NT2/D1 (cell line): ENCODE data around the gene TERT.
"Not testable (repeated sequence)": the region's sequence is repeated elsewhere in the genome, so short reads cannot be mapped to it uniquely, and the experiment has no call there.

Experiments used
- DNase-seq: peaks from one replicate; pipeline ENCODE4 v3.0.0-alpha.2; 2011; ENCODE audit warnings: low read depth, low spot score
- H3K27me3 ChIP-seq: 2 replicates; pipeline ENCODE4 v1.6.0; 2011; ENCODE audit warnings: mild to moderate bottlenecking; ENCODE audit not compliant: insufficient read length, insufficient read depth
- H3K36me3 ChIP-seq: 2 replicates; pipeline ENCODE4 v1.6.1; 2011; ENCODE audit warnings: mild to moderate bottlenecking, low read length, mixed read lengths; ENCODE audit not compliant: insufficient read depth, insufficient read length
- H3K4me1 ChIP-seq: 2 replicates; pipeline ENCODE4 v1.5.1; 2011; ENCODE audit not compliant: insufficient read depth, insufficient read length
- H3K4me3 ChIP-seq: 2 replicates; pipeline ENCODE4 v1.5.1; 2011; ENCODE audit warnings: low read depth; ENCODE audit not compliant: insufficient read length
- H3K9ac ChIP-seq: 2 replicates; pipeline ENCODE4 v1.6.0; 2011; ENCODE audit warnings: low read depth; ENCODE audit not compliant: insufficient read length
- H3K9me3 ChIP-seq: 2 replicates; pipeline ENCODE4 v1.5.1; 2011; ENCODE audit warnings: mild to moderate bottlenecking, low read length; ENCODE audit not compliant: insufficient read depth
- SUZ12 ChIP-seq: IDR thresholded peaks from 2 replicates; pipeline ENCODE4 v1.6.1; 2011; ENCODE audit not compliant: insufficient read length, insufficient read depth; ENCODE audit errors: extremely low read depth
- YY1 ChIP-seq: IDR thresholded peaks from 2 replicates; pipeline ENCODE4 v1.6.1; 2011; ENCODE audit not compliant: insufficient read length, insufficient read depth
- ZNF274 ChIP-seq: IDR thresholded peaks from 2 replicates; pipeline ENCODE4 v1.6.1; 2011; ENCODE audit warnings: mild to moderate bottlenecking, low read depth, low read length

Gene TERT

GRCh38 chr5:1274471-1274870, 20.4 kb downstream of the TERT start:
- no peak overlapping the region for H3K4me3 ChIP-seq
- H3K36me3 ChIP-seq, result peaks cover 27% of the 10 kb centered on the region
- H3K27me3 ChIP-seq, result no peaks in the 10 kb centered on the region
- H3K4me1 ChIP-seq, result no peaks in the 10 kb centered on the region
- no peak for DNase-seq
- H3K9me3 ChIP-seq, result no peaks in the 10 kb centered on the region
- no peak overlapping the region for H3K9ac ChIP-seq
- no peak for TF ChIP-seq SUZ12
- TF ChIP-seq YY1, result no peak

GRCh38 chr5:1273745-1274144, 21.1 kb downstream of the TERT start:
- H3K9ac ChIP-seq, result no peak overlapping the region
- no peaks in the 10 kb centered on the region for H3K9me3 ChIP-seq
- H3K36me3 ChIP-seq, result peaks cover 25% of the 10 kb centered on the region
- H3K4me3 ChIP-seq, result no peak overlapping the region
- TF ChIP-seq YY1 (no peak), ZNF274 (no peak), SUZ12 (no peak)
- H3K27me3 ChIP-seq, result no peaks in the 10 kb centered on the region
- no peak for DNase-seq
- H3K4me1 ChIP-seq, result no peaks in the 10 kb centered on the region

- H3K36me3 ChIP-seq, result peaks cover 20% of the 10 kb centered on the region
These were observed 22.7 kb downstream of the TERT start for GRCh38 chr5:1272201-1272600.

DNA sequence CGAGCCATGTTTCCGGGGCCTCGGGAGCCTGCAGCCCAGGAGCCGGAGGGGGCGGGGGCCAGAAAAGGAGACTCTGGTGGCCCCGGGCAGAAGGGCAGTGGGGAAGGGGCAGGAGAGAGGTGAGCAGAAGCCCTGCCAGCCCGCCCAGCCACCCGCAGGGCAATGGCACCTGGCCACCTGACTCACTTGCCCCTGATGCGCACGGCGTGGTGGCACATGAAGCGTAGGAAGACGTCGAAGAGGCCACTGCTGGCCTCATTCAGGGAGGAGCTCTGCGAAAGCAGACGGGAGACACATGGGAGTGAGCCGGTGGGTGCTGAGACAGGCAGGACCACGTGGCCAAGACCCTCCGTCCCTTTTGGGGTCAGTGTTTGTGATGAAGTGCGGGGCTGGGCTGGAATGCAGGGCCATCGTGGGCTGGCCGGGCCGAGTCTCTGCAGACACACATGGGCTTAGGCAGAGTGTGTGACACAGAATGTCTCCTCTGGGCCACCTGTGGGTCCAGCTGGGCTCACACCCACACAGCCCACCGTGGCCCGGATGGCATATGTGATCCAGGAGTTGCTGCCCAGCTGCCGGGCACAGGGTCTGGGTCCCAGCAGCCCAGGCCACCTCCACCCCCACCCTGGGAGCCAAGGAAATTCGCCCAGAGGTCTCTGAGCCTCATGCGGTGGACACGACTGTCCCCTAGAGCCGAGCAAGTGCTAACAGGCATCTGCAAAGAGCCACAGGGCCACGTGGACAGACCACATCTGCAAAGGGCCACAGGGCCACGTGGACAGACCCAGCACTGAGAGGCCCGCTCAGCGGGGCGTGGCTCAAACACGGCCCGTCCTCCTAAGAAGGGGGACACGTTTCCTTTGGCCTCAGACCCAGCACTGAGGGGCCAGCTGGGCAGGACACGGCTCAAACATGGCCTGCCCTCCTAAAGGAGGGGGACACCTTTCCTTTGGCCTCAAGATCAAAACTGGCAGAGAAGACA, 23.6 kb downstream of the TERT start:
- DNase-seq, result no peak
- Histone ChIP-seq H3K9me3 (no peaks in the 10 kb centered on the region), H3K36me3 (peaks cover 25% of the 10 kb centered on the region), H3K4me3 (no peak overlapping the region), H3K27me3 (no peaks in the 10 kb centered on the region), H3K9ac (no peak overlapping the region), H3K4me1 (no peaks in the 10 kb centered on the region)
- TF ChIP-seq ZNF274 (no peak), SUZ12 (no peak), YY1 (no peak)

More at GRCh38 chr5:1272201-1272600, 22.7 kb downstream of the TERT start:
- no peaks in the 10 kb centered on the region for H3K4me1 ChIP-seq
- no peaks in the 10 kb centered on the region for H3K27me3 ChIP-seq
- no peak overlapping the region for H3K9ac ChIP-seq
- no peak overlapping the region for H3K4me3 ChIP-seq
- no peaks in the 10 kb centered on the region for H3K9me3 ChIP-seq
- no peak for DNase-seq
- TF ChIP-seq SUZ12, result no peak
- TF ChIP-seq YY1, result no peak
- no peak for TF ChIP-seq ZNF274

DNA sequence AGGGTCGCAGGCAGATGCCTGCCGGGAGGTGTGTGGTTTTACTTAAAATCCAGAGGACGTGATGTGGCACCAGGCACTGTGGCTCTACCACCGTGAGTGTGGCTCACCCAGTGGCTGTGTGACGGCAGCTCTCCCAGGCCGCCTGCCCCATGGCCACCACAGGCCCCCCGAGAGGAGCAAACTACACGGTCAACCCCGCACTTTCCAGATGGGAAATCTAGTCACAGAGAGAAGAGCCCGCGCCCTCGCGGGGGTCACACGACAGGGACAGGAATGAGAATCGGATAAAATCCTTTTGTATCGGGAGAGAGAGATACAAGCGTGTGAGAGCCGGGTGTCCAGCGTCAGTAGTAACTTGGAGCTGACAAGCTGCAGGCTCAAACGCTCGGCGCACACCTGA, 24.4 kb downstream of the TERT start:
- H3K9me3 ChIP-seq, result no peaks in the 10 kb centered on the region
- no peaks in the 10 kb centered on the region for H3K4me1 ChIP-seq
- H3K36me3 ChIP-seq, result peaks cover 31% of the 10 kb centered on the region

DNA sequence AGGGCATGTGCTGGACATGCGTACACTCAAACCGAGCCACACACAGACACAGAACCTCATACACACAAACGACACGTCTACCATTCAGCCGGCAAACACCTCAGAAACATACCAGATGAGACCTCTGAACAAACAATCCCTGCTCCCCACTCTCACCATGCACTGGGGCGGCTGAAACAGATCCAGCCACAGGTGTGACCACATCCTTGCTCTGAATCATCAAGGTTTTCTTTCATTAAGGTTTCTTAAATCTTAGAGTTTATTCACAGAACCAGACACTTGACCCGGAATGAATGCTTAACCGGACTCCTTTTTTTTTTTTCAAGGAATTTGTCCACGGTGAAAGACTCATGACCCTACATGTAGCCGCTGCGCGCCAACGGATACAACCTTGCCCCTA, 26.2 kb downstream of the TERT start:
- Histone ChIP-seq H3K9me3 (peaks cover 12% of the 10 kb centered on the region; the same call in 1 of the 2 replicates), H3K9ac (no peak overlapping the region), H3K36me3 (peaks cover 41% of the 10 kb centered on the region), H3K4me3 (no peak overlapping the region), H3K4me1 (no peaks in the 10 kb centered on the region), H3K27me3 (no peaks in the 10 kb centered on the region)
- TF ChIP-seq YY1, result no peak
- TF ChIP-seq ZNF274, result no peak
- TF ChIP-seq SUZ12, result no peak
- DNase-seq, result no peak

More for the DNA sequence above, 24.4 kb downstream of the TERT start:
- Histone ChIP-seq H3K27me3 (no peaks in the 10 kb centered on the region), H3K9ac (no peak overlapping the region), H3K4me3 (no peak overlapping the region)
- TF ChIP-seq YY1 (no peak), SUZ12 (no peak), ZNF274 (no peak)
- DNase-seq, result no peak

GRCh38 chr5:1268056-1268455, 26.8 kb downstream of the TERT start:
- Histone ChIP-seq H3K4me1 (no peaks in the 10 kb centered on the region), H3K9ac (no peak overlapping the region), H3K4me3 (no peak overlapping the region), H3K36me3 (peaks cover 41% of the 10 kb centered on the region), H3K9me3 (peaks cover 18% of the 10 kb centered on the region; the same call in 1 of the 2 replicates), H3K27me3 (no peaks in the 10 kb centered on the region)
- no peak for TF ChIP-seq YY1
- TF ChIP-seq ZNF274, result no peak
- TF ChIP-seq SUZ12, result no peak
- no peak for DNase-seq

- not testable (repeated sequence) for DNase-seq, H3K4me3 ChIP-seq, H3K9ac ChIP-seq, H3K4me1 ChIP-seq, H3K27me3 ChIP-seq
- peaks cover 44% of the 10 kb centered on the region for H3K36me3 ChIP-seq
- peaks cover 24% of the 10 kb centered on the region for H3K9me3 ChIP-seq
These were observed 27.4 kb downstream of the TERT start for GRCh38 chr5:1267464-1267863.
